Ishikawa (cell line): ENCODE data around the gene LEO1.

Experiments
- CEBPB ChIP-seq: IDR thresholded peaks from 2 replicates; pipeline ENCODE4 v1.6.1; 2012
- CREB1 ChIP-seq: IDR thresholded peaks from 2 replicates; pipeline ENCODE4 v1.6.1; 2012; ENCODE audit warnings: low read depth
- EGR1 ChIP-seq: IDR thresholded peaks from 2 replicates; pipeline ENCODE4 v1.6.1; 2012
- EP300 ChIP-seq: IDR thresholded peaks from 2 replicates; pipeline ENCODE4 v1.6.1; 2012; ENCODE audit warnings: borderline replicate concordance
- FOXM1 ChIP-seq: IDR thresholded peaks from 2 replicates; pipeline ENCODE4 v1.6.1; 2012; ENCODE audit warnings: low read depth, borderline replicate concordance
- NFIC ChIP-seq: IDR thresholded peaks from 2 replicates; pipeline ENCODE4 v1.6.1; 2012
- RAD21 ChIP-seq: IDR thresholded peaks from 2 replicates; pipeline ENCODE4 v1.6.1; 2012; ENCODE audit warnings: low read depth
- TAF1 ChIP-seq: IDR thresholded peaks from 2 replicates; pipeline ENCODE4 v1.6.1; 2012; ENCODE audit warnings: low read depth, mild to moderate bottlenecking
- TCF12 ChIP-seq: IDR thresholded peaks from 2 replicates; pipeline ENCODE4 v1.6.1; 2012; ENCODE audit warnings: low read depth
- TEAD4 ChIP-seq: IDR thresholded peaks from 2 replicates; pipeline ENCODE4 v1.6.1; 2012
- YY1 ChIP-seq: IDR thresholded peaks from 2 replicates; pipeline ENCODE4 v1.6.1; 2012; ENCODE audit warnings: low read depth
- ZBTB7A ChIP-seq: IDR thresholded peaks from 2 replicates; pipeline ENCODE4 v1.6.1; 2012; ENCODE audit warnings: low read depth
- TF ChIP-seq, protein P1 (sequence below): IDR thresholded peaks from 2 replicates; pipeline ENCODE4 v1.6.1; 2012
- TF ChIP-seq, protein P2 (sequence below): IDR thresholded peaks from 2 replicates; pipeline ENCODE4 v1.6.1; 2012
- TF ChIP-seq, protein P3 (sequence below): IDR thresholded peaks from 2 replicates; pipeline ENCODE4 v1.6.1; 2012; ENCODE audit warnings: low read depth, mild to moderate bottlenecking

LEO1 gene

DNA sequence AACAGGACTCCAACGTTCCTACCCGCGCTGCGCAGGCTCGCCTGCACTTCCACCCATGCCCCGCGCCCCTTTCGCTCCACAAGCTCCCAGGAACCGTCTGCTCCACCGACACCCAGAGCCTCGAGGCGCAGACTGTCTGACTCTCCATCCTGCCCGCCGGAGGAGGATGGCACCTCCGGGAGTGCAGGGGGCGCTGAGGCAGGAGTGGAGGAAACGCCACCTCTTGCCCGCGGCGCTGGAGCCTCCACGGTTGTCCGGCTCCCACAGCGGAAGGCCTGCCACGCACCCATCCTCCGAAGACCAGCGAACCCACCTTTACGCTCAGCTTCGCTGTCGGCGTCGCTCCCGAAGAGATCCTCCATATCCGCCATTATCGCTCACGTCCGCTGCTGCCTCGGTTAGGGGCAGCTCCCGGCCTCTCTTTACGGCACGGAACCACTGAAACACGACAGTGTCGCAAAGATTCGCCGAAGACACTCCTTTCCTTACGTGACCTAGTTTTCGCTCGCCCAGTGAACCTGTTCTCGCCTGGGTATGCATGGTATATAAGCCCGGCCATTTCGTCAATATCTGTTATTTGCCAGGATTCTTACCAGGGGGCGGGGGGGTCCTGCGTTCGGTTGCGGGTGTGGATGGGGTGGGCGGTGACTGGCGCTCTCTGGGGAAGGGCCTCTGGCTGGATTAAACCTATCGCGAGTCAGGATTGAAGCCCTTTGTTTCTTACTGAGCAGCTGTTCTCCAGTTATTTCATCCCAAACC, at the start of gene LEO1:
TSS of gene LEO1 (minus strand) at position 404 of the 759 bp plus-strand sequence. CDS start at position 371, 33 bp downstream.
- TF ChIP-seq, protein P1, sequence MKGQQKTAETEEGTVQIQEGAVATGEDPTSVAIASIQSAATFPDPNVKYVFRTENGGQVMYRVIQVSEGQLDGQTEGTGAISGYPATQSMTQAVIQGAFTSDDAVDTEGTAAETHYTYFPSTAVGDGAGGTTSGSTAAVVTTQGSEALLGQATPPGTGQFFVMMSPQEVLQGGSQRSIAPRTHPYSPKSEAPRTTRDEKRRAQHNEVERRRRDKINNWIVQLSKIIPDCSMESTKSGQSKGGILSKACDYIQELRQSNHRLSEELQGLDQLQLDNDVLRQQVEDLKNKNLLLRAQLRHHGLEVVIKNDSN, result no peak; the same call in 1 of the 2 replicates
- TF ChIP-seq ZBTB7A, result no peak
- peak; percentile 96 for TF ChIP-seq TAF1
- TF ChIP-seq EP300, result peak; percentile 13; the same call in 1 of the 2 replicates
- no peak for TF ChIP-seq EGR1
- TF ChIP-seq, protein P2, sequence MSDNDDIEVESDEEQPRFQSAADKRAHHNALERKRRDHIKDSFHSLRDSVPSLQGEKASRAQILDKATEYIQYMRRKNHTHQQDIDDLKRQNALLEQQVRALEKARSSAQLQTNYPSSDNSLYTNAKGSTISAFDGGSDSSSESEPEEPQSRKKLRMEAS, result peak; percentile 60; the same call in 1 of the 2 replicates
- TF ChIP-seq YY1, result peak; percentile 98
- no peak for TF ChIP-seq CEBPB
- peak; percentile 49 for TF ChIP-seq NFIC
- peak; percentile 48; the same call in 1 of the 2 replicates for TF ChIP-seq TEAD4
- 0 out of 2 replicates have a peak, but pooled peaks have one; percentile 49 for TF ChIP-seq CREB1
- TF ChIP-seq FOXM1, result no peak
- no peak for TF ChIP-seq RAD21
- 0 out of 2 replicates have a peak, but pooled peaks have one; percentile 45 for TF ChIP-seq TCF12

DNA sequence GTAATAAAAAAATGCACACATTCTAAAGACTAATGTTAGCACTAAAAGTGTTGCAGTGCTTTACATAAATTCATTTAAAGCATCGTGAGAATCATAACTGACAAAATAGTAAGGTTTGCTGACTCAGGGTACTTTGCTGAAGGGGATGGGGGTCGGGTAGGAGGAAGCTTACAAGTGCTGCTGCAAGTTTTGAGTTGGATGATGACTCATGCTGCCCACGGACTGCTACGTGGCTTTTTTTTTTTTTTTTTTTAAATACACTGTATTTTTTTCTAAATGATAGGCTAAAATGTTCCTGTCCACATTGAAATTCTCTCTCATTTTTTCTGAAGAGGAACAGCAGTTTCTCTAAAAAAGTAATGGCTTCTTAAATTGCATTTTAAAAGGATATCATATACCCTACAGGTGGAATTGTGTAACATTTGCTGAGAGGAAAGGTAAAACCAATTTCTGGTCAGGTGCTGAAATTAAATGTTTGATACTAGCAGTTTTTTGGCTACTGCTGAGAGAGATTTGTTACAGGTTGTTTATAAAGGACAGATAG, 49.6 kb upstream of the LEO1 start:
- no peak for TF ChIP-seq TEAD4
- TF ChIP-seq, protein P2, result no peak
- no peak for TF ChIP-seq ZBTB7A
- no peak for TF ChIP-seq NFIC
- TF ChIP-seq CEBPB, result no peak
- no peak for TF ChIP-seq RAD21
- TF ChIP-seq, protein P3, sequence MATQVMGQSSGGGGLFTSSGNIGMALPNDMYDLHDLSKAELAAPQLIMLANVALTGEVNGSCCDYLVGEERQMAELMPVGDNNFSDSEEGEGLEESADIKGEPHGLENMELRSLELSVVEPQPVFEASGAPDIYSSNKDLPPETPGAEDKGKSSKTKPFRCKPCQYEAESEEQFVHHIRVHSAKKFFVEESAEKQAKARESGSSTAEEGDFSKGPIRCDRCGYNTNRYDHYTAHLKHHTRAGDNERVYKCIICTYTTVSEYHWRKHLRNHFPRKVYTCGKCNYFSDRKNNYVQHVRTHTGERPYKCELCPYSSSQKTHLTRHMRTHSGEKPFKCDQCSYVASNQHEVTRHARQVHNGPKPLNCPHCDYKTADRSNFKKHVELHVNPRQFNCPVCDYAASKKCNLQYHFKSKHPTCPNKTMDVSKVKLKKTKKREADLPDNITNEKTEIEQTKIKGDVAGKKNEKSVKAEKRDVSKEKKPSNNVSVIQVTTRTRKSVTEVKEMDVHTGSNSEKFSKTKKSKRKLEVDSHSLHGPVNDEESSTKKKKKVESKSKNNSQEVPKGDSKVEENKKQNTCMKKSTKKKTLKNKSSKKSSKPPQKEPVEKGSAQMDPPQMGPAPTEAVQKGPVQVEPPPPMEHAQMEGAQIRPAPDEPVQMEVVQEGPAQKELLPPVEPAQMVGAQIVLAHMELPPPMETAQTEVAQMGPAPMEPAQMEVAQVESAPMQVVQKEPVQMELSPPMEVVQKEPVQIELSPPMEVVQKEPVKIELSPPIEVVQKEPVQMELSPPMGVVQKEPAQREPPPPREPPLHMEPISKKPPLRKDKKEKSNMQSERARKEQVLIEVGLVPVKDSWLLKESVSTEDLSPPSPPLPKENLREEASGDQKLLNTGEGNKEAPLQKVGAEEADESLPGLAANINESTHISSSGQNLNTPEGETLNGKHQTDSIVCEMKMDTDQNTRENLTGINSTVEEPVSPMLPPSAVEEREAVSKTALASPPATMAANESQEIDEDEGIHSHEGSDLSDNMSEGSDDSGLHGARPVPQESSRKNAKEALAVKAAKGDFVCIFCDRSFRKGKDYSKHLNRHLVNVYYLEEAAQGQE, result no peak
- TF ChIP-seq, protein P1, result no peak

DNA sequence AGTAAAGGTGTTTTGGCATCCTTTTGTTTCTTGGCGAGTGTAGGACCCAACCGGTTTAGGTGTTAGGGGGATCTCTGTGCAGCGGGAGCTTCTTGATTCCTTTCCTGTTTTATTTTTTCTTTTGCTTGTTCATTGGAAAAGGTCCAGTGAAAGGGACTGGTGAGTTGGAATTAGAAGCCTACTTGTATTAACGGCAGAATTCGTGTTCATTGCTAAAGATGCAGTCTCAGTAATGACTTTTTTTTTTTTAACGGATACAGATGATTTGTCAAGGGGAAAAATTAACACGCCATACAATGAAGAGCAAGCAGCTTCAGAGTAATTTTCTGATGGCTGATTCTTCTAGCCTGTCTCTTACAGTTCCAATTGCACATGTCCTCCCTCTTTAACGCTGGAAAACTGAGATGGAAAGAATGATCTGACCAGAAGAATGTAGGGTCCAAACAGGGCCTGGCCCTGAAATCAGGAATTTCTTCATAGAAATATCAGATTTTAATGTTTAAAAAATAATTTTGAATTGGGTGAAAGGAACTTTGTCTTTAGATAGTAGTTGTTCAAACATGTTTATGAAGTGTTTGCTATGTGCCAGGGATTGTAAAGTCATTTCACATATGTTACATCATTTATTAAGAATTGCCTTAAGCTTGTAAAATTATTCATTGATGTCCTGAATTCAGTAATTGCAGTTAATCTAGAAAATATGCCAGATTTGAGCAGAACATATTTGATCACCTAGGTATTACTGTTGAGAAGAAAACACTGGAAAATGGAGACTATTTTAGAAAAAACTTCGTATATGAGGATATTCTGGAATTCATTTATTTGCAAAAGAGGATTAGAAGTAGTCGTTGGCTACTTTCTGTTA, 48.9 kb upstream of the LEO1 start:
- TF ChIP-seq, protein P3, result no peak
- TF ChIP-seq RAD21 (no peak), NFIC (no peak), ZBTB7A (no peak)
- TF ChIP-seq, protein P1, result no peak

DNA sequence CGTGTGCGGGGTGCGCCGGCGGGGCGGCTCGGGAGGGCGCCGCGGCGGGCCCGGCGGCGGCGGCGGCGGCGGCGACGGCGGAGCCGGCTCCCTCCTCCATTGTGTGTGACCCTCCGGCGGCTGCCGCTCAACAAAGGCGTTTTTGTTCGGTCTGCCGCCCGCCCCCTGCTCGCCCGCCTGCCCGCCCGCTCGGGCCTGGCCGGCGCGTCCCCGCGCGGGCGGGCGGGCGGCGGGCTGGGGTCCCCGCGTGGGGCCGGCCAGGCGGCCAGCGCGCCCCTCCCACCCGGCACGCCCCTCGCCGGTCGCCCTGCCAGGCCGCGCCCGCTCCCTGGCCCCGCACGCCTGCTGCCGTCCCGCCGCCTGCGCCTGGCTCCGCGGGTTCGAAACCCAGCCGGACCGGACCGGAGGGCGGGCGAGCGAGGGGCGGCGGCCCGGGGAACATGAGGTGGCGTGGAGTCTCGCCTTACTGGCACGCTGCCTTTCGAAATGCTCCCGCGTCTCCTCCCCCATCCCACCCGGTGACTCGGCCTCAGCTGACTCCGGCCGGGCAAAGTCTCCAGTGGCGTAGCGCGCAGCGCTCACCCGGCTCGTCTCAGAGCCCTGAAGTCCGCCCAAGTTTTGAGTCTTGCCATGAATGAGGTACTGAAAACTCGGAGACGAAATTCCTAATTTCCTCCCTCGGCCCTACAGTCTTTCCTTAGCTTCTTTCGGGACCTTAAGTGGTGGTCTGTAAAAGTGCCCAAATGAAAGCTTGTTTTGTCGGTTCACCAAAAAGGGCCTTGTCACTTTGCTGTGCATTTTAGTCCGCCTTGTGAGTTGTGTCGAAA, 48.0 kb upstream of the LEO1 start:
- TF ChIP-seq TAF1 (no peak), EP300 (no peak), CEBPB (no peak), EGR1 (no peak), FOXM1 (no peak), TCF12 (peak; percentile 32; the same call in 1 of the 2 replicates), RAD21 (no peak), TEAD4 (peak; percentile 53; the same call in 1 of the 2 replicates), NFIC (peak; percentile 58), YY1 (no peak), CREB1 (0 out of 2 replicates have a peak, but pooled peaks have one; percentile 22), ZBTB7A (0 out of 2 replicates have a peak, but pooled peaks have one; percentile 7)
- TF ChIP-seq, protein P3, result no peak
- TF ChIP-seq, protein P1, result peak; percentile 73
- TF ChIP-seq, protein P2, result peak; percentile 70; the same call in 1 of the 2 replicates
